Measurements from ENCODE around the gene IL1F10. TPM values are rescaled to one million over a fixed set of nuclear protein-coding genes. Genes with fewer than 3 reads are reported as not detected.

The IL1F10 gene
- total and polyA plus RNA-seq, 2 donors (not counting 3 experiments of a cell fraction or from before 2014, with no cell fraction given), result not detected

GRCh38 chr2:113056521-113056920, 11.2 kb upstream of the IL1F10 start:
- no peak overlapping the region for H2AFZ ChIP-seq (ENCODE audit: low read depth, low read length)

More at GRCh38 chr2:113056521-113056920, 11.2 kb upstream of the IL1F10 start:
- H3K36me3 ChIP-seq (ENCODE audit: control insufficient read depth in 2 of 2, extremely low read depth in 1 of 2, insufficient read depth in 2 of 2, low read length in 2 of 2), result no peaks in the 10 kb centered on the region
- no peak for FAIRE-seq
- H3K27ac ChIP-seq (ENCODE audit: insufficient read depth, low read depth, low read length), result no peak overlapping the region
- no peaks in the 10 kb centered on the region for H3K9me1 ChIP-seq (replicated peaks; ENCODE audit: control insufficient read depth, extremely low read depth, insufficient read depth, low read length)
- H3K27me3 ChIP-seq (ENCODE audit: control insufficient read depth in 2 of 2, insufficient read depth in 2 of 2, low read length in 2 of 2), result no peaks in the 10 kb centered on the region
- intact Hi-C loops (cut with micrococcal nuclease), result no loop called here
- no peaks in the 10 kb centered on the region for H3K9me3 ChIP-seq (replicated peaks; ENCODE audit: control insufficient read depth, insufficient read depth, low read length)
- DNase-seq (ENCODE audit: low read depth, low spot score), result no peak
- no peaks in the 10 kb centered on the region for H3K4me1 ChIP-seq (ENCODE audit: control insufficient read depth, extremely low read depth, insufficient read depth, low read length)
- no peak overlapping the region for H3K9ac ChIP-seq (replicated peaks; ENCODE audit: extremely low read depth, insufficient read depth, low read length)
- TF ChIP-seq CTCF (IDR thresholded peaks at IDR 0.05; ENCODE audit: extremely low read depth in 1 of 2, insufficient read depth in 1 of 2, low read depth in 1 of 2, low read length in 2 of 2), result no peak
- no peak for TF ChIP-seq EZH2 (IDR thresholded peaks at IDR 0.05; ENCODE audit: borderline replicate concordance, low read depth, low read length, severe bottlenecking)
- no peak for TF ChIP-seq FOS (IDR thresholded peaks at IDR 0.05; ENCODE audit: borderline replicate concordance, insufficient read depth, low read length)
- TF ChIP-seq MAX (IDR thresholded peaks at IDR 0.05; ENCODE audit: insufficient read depth, insufficient read length), result no peak
- no peak for TF ChIP-seq GATA2 (IDR thresholded peaks at IDR 0.05; ENCODE audit: insufficient read depth, insufficient read length, low read depth, low read length)
- dilution Hi-C loops (cut with MboI; ENCODE audit: extremely low pct_ligation_motif_present, low sequenced_read_pairs), result no loop called here
- H3K4me3 ChIP-seq (replicated peaks in 1 of 3; ENCODE audit: insufficient read depth in 1 of 3, low read depth in 1 of 3, low read length in 3 of 3), result no peak overlapping the region
- H4K20me1 ChIP-seq (replicated peaks; ENCODE audit: control insufficient read depth, extremely low read depth, insufficient read depth, low read length), result no peaks in the 10 kb centered on the region
- POLR2A ChIA-PET, result no interaction called here
- CTCF ChIA-PET, result no interaction called here
- BruUV-seq (replicated peaks), result no TSS peak
- no peak overlapping the region for H3K4me2 ChIP-seq (ENCODE audit: insufficient read depth, low read length)
- no peaks in the 10 kb centered on the region for H3K79me2 ChIP-seq (ENCODE audit: control insufficient read depth, insufficient read depth, low read length)

All from endothelial cell of umbilical vein (primary cell).